ENCODE measurements around the gene TSPAN18.
A peak's percentile ranks its signal among the peaks of the same experiment; 100 is the strongest.

GRCh38 chr11:44699497-44700408 is 27.0 kb upstream of the TSPAN18 start:
- TF ChIP-seq KDM1A (IDR thresholded peaks at IDR 0.05; ENCODE audit: borderline replicate concordance, low read length), result peak; percentile 80; the same call in 1 of the 2 replicates
- TF ChIP-seq RBBP5 (IDR thresholded peaks at IDR 0.05; ENCODE audit: borderline replicate concordance, low read depth, low read length), result no peak
- no peak for TF ChIP-seq BRCA1 (IDR thresholded peaks at IDR 0.05; ENCODE audit: low read depth, low read length)
- TF ChIP-seq GTF2F1 (IDR thresholded peaks at IDR 0.05; ENCODE audit: borderline replicate concordance, low read depth, low read length), result no peak
- TF ChIP-seq, protein P1, sequence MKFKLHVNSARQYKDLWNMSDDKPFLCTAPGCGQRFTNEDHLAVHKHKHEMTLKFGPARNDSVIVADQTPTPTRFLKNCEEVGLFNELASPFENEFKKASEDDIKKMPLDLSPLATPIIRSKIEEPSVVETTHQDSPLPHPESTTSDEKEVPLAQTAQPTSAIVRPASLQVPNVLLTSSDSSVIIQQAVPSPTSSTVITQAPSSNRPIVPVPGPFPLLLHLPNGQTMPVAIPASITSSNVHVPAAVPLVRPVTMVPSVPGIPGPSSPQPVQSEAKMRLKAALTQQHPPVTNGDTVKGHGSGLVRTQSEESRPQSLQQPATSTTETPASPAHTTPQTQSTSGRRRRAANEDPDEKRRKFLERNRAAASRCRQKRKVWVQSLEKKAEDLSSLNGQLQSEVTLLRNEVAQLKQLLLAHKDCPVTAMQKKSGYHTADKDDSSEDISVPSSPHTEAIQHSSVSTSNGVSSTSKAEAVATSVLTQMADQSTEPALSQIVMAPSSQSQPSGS (IDR thresholded peaks at IDR 0.05; ENCODE audit: low read length), result no peak
- TF ChIP-seq POLR2AphosphoS5 (IDR thresholded peaks at IDR 0.05; ENCODE audit: low read depth, low read length), result no peak
- TF ChIP-seq JUND (IDR thresholded peaks at IDR 0.05; ENCODE audit: low read length), result no peak
- TF ChIP-seq RAD21 (IDR thresholded peaks at IDR 0.05 in 1 of 2, conservative IDR thresholded peaks at IDR 0.05 in 1 of 2; ENCODE audit: low read depth in 2 of 2, low read length in 2 of 2), result no peak
- TF ChIP-seq, protein P2, sequence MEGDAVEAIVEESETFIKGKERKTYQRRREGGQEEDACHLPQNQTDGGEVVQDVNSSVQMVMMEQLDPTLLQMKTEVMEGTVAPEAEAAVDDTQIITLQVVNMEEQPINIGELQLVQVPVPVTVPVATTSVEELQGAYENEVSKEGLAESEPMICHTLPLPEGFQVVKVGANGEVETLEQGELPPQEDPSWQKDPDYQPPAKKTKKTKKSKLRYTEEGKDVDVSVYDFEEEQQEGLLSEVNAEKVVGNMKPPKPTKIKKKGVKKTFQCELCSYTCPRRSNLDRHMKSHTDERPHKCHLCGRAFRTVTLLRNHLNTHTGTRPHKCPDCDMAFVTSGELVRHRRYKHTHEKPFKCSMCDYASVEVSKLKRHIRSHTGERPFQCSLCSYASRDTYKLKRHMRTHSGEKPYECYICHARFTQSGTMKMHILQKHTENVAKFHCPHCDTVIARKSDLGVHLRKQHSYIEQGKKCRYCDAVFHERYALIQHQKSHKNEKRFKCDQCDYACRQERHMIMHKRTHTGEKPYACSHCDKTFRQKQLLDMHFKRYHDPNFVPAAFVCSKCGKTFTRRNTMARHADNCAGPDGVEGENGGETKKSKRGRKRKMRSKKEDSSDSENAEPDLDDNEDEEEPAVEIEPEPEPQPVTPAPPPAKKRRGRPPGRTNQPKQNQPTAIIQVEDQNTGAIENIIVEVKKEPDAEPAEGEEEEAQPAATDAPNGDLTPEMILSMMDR (IDR thresholded peaks at IDR 0.05; ENCODE audit: control extremely low read depth in 1 of 3, insufficient read depth in 1 of 3, low read depth in 1 of 3, low read length in 3 of 3), result no peak
- no peak for TF ChIP-seq SP1 (IDR thresholded peaks at IDR 0.05; ENCODE audit: low read depth, low read length)
